Hematopoietic multipotent progenitor cell treated with erythropoietin and hydrocortisone succinate and interleukin-3 and kit ligand, for 17 days (in vitro differentiated cells): ENCODE results near the gene GFAP.

Experiments
- DNase-seq: peaks from one replicate; pipeline ENCODE4 v3.0.0-alpha.2; 2015; ENCODE audit warnings: low spot score

The GFAP gene

DNA sequence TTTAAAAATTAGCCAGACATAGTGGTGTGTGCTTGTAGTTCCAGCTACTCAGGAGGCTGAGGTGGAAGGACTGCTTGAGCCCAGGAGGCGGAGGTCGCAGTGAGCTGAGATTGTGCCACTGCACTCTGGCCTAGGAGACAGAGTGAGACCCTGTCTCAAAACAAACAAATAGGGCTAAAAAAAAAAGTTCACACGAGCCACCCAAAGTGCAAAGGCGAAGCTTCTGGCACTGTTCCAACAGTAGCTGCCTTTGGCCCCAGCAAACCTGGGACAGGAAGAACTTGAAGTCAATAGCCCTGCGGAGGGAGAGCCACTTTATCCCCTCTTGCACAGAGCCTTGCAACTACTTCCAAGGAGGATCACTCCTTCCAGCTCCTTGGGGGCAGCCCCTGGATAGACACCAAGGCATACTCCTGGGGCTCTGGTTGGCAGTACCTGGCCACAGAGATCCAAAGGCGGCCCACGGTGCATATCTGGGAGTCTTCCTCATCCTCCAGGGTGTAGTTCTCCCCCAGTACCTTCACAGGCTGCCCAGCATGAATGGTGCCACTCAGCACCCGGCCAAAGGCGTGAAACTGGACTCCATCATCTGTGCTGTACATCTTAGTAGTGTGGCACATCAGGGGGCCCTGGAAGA, 52.9 kb downstream of the GFAP start:
- no peak for DNase-seq

- DNase-seq, result no peak
Measured at GRCh38 chr17:44859701-44860100, 55.6 kb downstream of the GFAP start.

- DNase-seq, result no peak
Measured at GRCh38 chr17:44854192-44854591, 61.1 kb downstream of the GFAP start.
